ENCODE measurements around the gene HECW1. TPM values are rescaled to one million over a fixed set of nuclear protein-coding genes. Genes with fewer than 3 reads are reported as not detected.

HECW1 gene
- total RNA-seq, 1 donor from 2014 or later, result 0.11 TPM

- H3K36me3 ChIP-seq, result peaks cover 4% of the 10 kb centered on the region
- peaks cover 11% of the 10 kb centered on the region for H3K4me1 ChIP-seq
- no peaks in the 10 kb centered on the region for H3K27me3 Mint-ChIP-seq (ENCODE audit: insufficient read depth, low read depth)
- no peaks in the 10 kb centered on the region for H4K20me1 ChIP-seq (ENCODE audit: low read depth)
- no peak overlapping the region for H3K4me3 Mint-ChIP-seq
- no peak overlapping the region for H3K27ac ChIP-seq
- peaks cover 11% of the 10 kb centered on the region for H3F3A ChIP-seq (ENCODE audit: low read depth)
- no peak overlapping the region for H3K9ac ChIP-seq
- H3K9me3 Mint-ChIP-seq, result peaks cover 11% of the 10 kb centered on the region
- no peak overlapping the region for H3K27ac Mint-ChIP-seq
- no peak for DNase-seq (ENCODE audit: low spot score)
- H3K4me3 ChIP-seq, result no peak overlapping the region
- no peaks in the 10 kb centered on the region for H3K79me2 ChIP-seq (ENCODE audit: low read depth)
- no peaks in the 10 kb centered on the region for H3K4me1 Mint-ChIP-seq
- no peak overlapping the region for H3K4me2 ChIP-seq
- no peaks in the 10 kb centered on the region for H3K27me3 ChIP-seq
- H2AFZ ChIP-seq (replicated peaks), result no peak overlapping the region
- H3K36me3 Mint-ChIP-seq, result peaks cover 27% of the 10 kb centered on the region
- TF ChIP-seq CTCF (IDR thresholded peaks at IDR 0.05), result no peak
- TF ChIP-seq EZH2 (IDR thresholded peaks at IDR 0.05), result no peak
- TF ChIP-seq EZH2phosphoT487 (IDR thresholded peaks at IDR 0.05), result no peak
- H3K9me3 ChIP-seq (ENCODE audit: low read depth), result no peaks in the 10 kb centered on the region
Observed at GRCh38 chr7:43604251-43604650, 491.8 kb downstream of the HECW1 start.

GRCh38 chr7:43609097-43609496, 496.6 kb downstream of the HECW1 start:
- H3K79me2 ChIP-seq (ENCODE audit: low read depth), result no peaks in the 10 kb centered on the region
- H3K27me3 ChIP-seq, result no peaks in the 10 kb centered on the region
- no peak for DNase-seq (ENCODE audit: low spot score)
- Mint-ChIP-seq H3K27me3 (ENCODE audit: insufficient read depth, low read depth) (peaks cover 3% of the 10 kb centered on the region), H3K27ac (no peak overlapping the region), H3K4me1 (peaks cover 8% of the 10 kb centered on the region), H3K9me3 (peaks cover 11% of the 10 kb centered on the region), H3K4me3 (no peak overlapping the region), H3K36me3 (peaks cover 45% of the 10 kb centered on the region)
- no peaks in the 10 kb centered on the region for H3F3A ChIP-seq (ENCODE audit: low read depth)
- H2AFZ ChIP-seq (replicated peaks), result no peak overlapping the region
- no peaks in the 10 kb centered on the region for H3K9me3 ChIP-seq (ENCODE audit: low read depth)
- H3K36me3 ChIP-seq, result peaks cover 4% of the 10 kb centered on the region
- H3K9ac ChIP-seq, result no peak overlapping the region
- TF ChIP-seq EZH2phosphoT487 (IDR thresholded peaks at IDR 0.05) (no peak), CTCF (IDR thresholded peaks at IDR 0.05) (no peak), EZH2 (IDR thresholded peaks at IDR 0.05) (no peak)
- no peaks in the 10 kb centered on the region for H3K4me1 ChIP-seq
- H4K20me1 ChIP-seq (ENCODE audit: low read depth), result no peaks in the 10 kb centered on the region
- H3K27ac ChIP-seq, result no peak overlapping the region
- no peak overlapping the region for H3K4me3 ChIP-seq
- H3K4me2 ChIP-seq, result no peak overlapping the region

GRCh38 chr7:43612128-43612527, 499.7 kb downstream of the HECW1 start:
- no peaks in the 10 kb centered on the region for H3K9me3 ChIP-seq (ENCODE audit: low read depth)
- no peaks in the 10 kb centered on the region for H3K36me3 ChIP-seq
- no peaks in the 10 kb centered on the region for H3K4me1 ChIP-seq
- H3K4me3 Mint-ChIP-seq, result no peak overlapping the region
- H3K27ac ChIP-seq, result no peak overlapping the region
- peaks cover 44% of the 10 kb centered on the region for H3K36me3 Mint-ChIP-seq
- H2AFZ ChIP-seq (replicated peaks), result no peak overlapping the region
- H3F3A ChIP-seq (ENCODE audit: low read depth), result no peaks in the 10 kb centered on the region
- peaks cover 5% of the 10 kb centered on the region for H3K27me3 Mint-ChIP-seq (ENCODE audit: insufficient read depth, low read depth)
- H3K4me2 ChIP-seq, result no peak overlapping the region
- peaks cover 8% of the 10 kb centered on the region for H3K4me1 Mint-ChIP-seq
- no peaks in the 10 kb centered on the region for H3K27me3 ChIP-seq
- H3K79me2 ChIP-seq (ENCODE audit: low read depth), result no peaks in the 10 kb centered on the region
- no peak for TF ChIP-seq CTCF (IDR thresholded peaks at IDR 0.05)
- no peak for TF ChIP-seq EZH2phosphoT487 (IDR thresholded peaks at IDR 0.05)
- TF ChIP-seq EZH2 (IDR thresholded peaks at IDR 0.05), result no peak
- DNase-seq (ENCODE audit: low spot score), result no peak
- H3K9ac ChIP-seq, result no peak overlapping the region
- H3K4me3 ChIP-seq, result no peak overlapping the region
- H4K20me1 ChIP-seq (ENCODE audit: low read depth), result no peaks in the 10 kb centered on the region
- H3K27ac Mint-ChIP-seq, result no peak overlapping the region
- no peaks in the 10 kb centered on the region for H3K9me3 Mint-ChIP-seq

Data from neural progenitor cell (in vitro differentiated cells).